D721Med (cell line): Measurements from ENCODE around the gene PERP.

Experiments
- DNase-seq: peaks from one replicate; pipeline ENCODE4 v3.0.0; 2011; ENCODE audit warnings: low spot score; ENCODE audit not compliant: insufficient read length
- FAIRE-seq: peaks from 2 replicates; lab custom pipeline; 2011; peaks lifted over from hg19 to GRCh38; lab: Jason Lieb, UNC
- CTCF ChIP-seq: IDR thresholded peaks from 2 replicates; pipeline ENCODE4 v1.5.1; 2012; ENCODE audit warnings: mild to moderate bottlenecking, control low read depth; ENCODE audit not compliant: insufficient read depth; ENCODE audit errors: missing control alignments

PERP gene

GRCh38 chr6:138113588-138114210 is 6.5 kb upstream of the PERP start:
- TF ChIP-seq CTCF, result no peak
- FAIRE-seq (no peak), DNase-seq (no peak)

- DNase-seq (no peak), FAIRE-seq (no peak)
These were observed 3.0 kb upstream of the PERP start for GRCh38 chr6:138110229-138110628.

GRCh38 chr6:138109042-138109997 is 2.1 kb upstream of the PERP start:
- FAIRE-seq (no peak), DNase-seq (peak; percentile 30)
- TF ChIP-seq CTCF, result peak; percentile 85

More at GRCh38 chr6:138110229-138110628, 3.0 kb upstream of the PERP start:
- TF ChIP-seq CTCF, result no peak

- DNase-seq (no peak), FAIRE-seq (no peak)
- TF ChIP-seq CTCF, result no peak
These were observed 753 bp upstream of the PERP start for GRCh38 chr6:138107752-138108592.

- FAIRE-seq (no peak), DNase-seq (no peak)
- TF ChIP-seq CTCF, result no peak
These were observed 548 bp downstream of the PERP start for GRCh38 chr6:138106665-138107077.

GRCh38 chr6:138105880-138106664 is 1.1 kb downstream of the PERP start:
- no peak for DNase-seq
- no peak for TF ChIP-seq CTCF
- no peak for FAIRE-seq
